ENCODE data around the gene MRS2.

- TF ChIP-seq CTCF (IDR thresholded peaks at IDR 0.05) (no peak), EZH2phosphoT487 (IDR thresholded peaks at IDR 0.05) (no peak)
These were observed 61.7 kb downstream of the MRS2 start for GRCh38 chr6:24464253-24465038.
